GM12875 (cell line): ENCODE data around the gene LHFPL3.
"Not testable (repeated sequence)": the region's sequence is repeated elsewhere in the genome, so short reads cannot be mapped to it uniquely, and the experiment has no call there.

Source experiments
- H3K4me3 ChIP-seq: one replicate; pipeline ENCODE4 v1.5.1; 2011; ENCODE audit warnings: low read depth, low read length, control low read depth
- CTCF ChIP-seq: IDR thresholded peaks from 2 replicates; pipeline ENCODE4 v1.5.1; 2011; ENCODE audit warnings: low read depth, mild to moderate bottlenecking, control low read depth, inconsistent platforms, low read length, moderate library complexity, borderline replicate concordance; ENCODE audit not compliant: insufficient read depth

LHFPL3 gene

GRCh38 chr7:104328296-104328969 lies at the start of gene LHFPL3:
Gene LHFPL3 (plus strand): TSS chr7:104328603.
- TF ChIP-seq CTCF = no peak
- no peak within 1 kb of the TSS for H3K4me3 ChIP-seq

- not testable (repeated sequence) for H3K4me3 ChIP-seq
Measured at GRCh38 chr7:104281685-104282084, 46.7 kb upstream of the LHFPL3 start.

- H3K4me3 ChIP-seq = no peak overlapping the region
Measured at GRCh38 chr7:104286839-104287238, 41.6 kb upstream of the LHFPL3 start.

GRCh38 chr7:104288137-104288536 lies 40.3 kb upstream of the LHFPL3 start:
- H3K4me3 ChIP-seq = no peak overlapping the region
- no peak for TF ChIP-seq CTCF

More at GRCh38 chr7:104286839-104287238, 41.6 kb upstream of the LHFPL3 start:
- TF ChIP-seq CTCF = no peak

GRCh38 chr7:104294291-104294690 lies 34.1 kb upstream of the LHFPL3 start:
- no peak overlapping the region for H3K4me3 ChIP-seq
- no peak for TF ChIP-seq CTCF

GRCh38 chr7:104296266-104296665 lies 32.1 kb upstream of the LHFPL3 start:
- no peak for TF ChIP-seq CTCF
- no peak overlapping the region for H3K4me3 ChIP-seq

- TF ChIP-seq CTCF = no peak
- no peak overlapping the region for H3K4me3 ChIP-seq
Measured at GRCh38 chr7:104296900-104297299, 31.5 kb upstream of the LHFPL3 start.
